Activated CD4-positive, CD25-positive, alpha-beta regulatory T cell treated with anti-CD3 and anti-CD28 coated beads, Interleukin-2, amount 50 U/mL, for 24 hours (primary cell): ENCODE measurements around the gene DPF3.
"Not testable (repeated sequence)": the region's sequence is repeated elsewhere in the genome, so short reads cannot be mapped to it uniquely, and the experiment has no call there.

ENCODE experiments used
- ATAC-seq, 2 donors: fragments of 150-1000 bp; cut with Tn5 transposase; one replicate each; pipeline ENCODE4 v1.10.0; 2021; ENCODE audit warnings: mild to moderate bottlenecking in 1 of 2, moderate library complexity in 1 of 2

DPF3 gene

DNA sequence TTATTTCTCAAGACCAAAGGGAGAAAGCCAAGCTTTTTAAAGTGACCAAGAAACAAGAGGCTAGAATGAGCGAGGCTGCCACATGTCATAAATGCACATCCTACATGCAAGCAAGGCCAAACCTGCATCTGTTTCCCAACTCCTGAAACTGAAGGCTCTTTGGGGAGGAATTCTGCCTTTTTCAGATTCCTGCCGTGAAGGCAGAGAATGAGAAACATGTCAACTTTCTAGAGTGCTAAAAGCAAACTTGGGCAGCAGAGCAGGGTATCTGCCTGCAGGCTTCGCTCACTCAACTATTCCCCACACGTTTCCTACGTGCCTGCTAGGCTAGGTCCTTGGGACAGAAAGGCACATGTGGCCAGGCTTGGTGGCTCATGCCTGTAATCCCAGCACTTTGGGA, 15.2 kb downstream of the DPF3 start:
- no peak for ATAC-seq

GRCh38 chr14:72876710-72877063, 17.2 kb downstream of the DPF3 start:
- no peak for ATAC-seq

DNA sequence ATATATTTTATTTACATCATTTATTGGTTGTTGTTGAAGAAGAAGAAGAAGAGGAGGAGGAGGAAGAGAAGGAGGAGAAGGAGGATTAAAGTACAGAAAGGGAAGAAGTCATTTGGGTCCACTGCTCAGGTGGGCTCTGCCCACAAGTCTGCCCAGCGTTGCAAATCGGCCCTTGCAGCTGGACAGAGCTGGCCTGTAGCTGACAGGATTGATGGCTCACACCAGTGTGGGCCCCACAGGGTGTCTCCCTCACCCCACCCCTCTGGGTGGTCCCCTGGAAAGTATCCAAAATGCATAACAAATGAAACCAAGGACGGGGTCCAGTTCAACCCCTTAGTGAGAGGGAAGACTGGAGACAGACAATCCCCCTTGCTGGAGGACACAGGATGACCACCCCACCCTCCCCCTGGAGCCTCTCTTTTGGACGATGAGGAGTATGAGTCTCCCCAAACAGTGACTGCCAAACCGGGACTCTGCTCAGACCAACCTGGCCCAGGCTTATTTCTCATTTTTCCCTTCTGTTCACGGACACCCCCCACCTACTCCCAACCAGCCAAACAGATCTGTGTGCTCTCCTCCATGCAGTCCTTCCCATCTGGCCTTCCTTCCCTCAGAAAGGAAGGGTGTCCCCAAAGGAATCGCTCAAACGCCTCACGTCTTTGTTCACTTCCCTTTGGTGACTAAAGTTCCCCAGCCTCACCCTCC, 17.7 kb downstream of the DPF3 start:
- ATAC-seq: no peak

DNA sequence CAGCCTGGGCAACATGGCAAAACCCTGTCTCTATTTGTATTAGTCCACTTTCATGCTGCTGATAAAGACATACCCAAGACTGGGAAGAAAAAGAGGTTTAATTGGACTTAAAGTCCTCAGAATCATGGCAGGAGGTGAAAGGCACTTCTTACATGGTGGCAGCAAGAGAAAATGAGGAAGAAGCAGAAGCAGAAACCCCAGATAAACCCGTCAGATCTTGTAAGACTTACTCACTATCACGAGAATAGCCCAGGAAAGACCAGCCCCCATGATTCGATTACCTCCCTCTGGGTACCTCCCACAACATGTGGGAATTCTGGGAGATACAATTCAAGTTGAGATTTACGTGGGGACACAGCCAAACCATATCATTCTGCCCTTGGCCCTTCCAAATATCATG, 23.0 kb downstream of the DPF3 start:
- ATAC-seq: not testable (repeated sequence)

- ATAC-seq: no peak
Observed at GRCh38 chr14:72869407-72870329, 24.2 kb downstream of the DPF3 start.

- no peak for ATAC-seq
Observed at GRCh38 chr14:72868500-72868899, 25.4 kb downstream of the DPF3 start.

GRCh38 chr14:72864712-72865365, 29.1 kb downstream of the DPF3 start:
- no peak for ATAC-seq

DNA sequence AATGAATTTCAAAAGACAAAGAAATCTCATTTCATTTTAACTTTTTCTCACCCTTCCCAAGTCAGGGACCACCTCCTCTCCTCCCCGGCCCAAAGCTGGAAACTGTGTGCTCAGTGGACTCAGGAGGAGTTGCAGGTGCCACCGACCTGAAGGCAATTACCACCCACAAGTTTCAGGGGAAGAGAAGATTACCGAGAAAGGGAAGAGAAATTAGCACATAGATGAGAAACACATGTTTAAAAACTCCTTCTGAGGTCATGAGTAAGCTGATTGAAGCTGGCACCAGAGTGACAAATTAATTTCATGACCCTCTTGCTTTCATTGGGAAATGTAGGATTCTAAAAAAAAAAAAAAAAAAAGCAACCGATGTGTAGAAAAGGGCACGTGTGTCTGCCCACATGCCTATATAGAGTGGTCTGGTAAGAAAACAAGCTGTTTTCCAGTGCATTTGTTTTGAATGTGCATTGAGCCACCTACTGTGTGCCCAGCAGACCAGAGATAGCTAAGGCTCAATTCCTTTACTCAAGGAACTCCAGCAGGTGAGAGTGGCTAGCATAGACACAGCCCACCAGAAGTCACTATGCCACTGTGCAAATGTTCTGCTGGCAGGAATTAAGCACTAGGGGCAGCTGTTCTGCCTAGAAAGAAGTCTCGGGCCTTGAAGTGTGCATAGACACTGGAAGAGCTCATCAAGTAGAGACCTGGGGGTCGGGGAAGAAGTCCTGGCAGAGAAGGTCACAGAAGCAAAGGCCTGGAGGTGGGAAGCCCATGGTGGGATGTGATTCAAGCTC, 30.5 kb downstream of the DPF3 start:
- ATAC-seq: no peak

DNA sequence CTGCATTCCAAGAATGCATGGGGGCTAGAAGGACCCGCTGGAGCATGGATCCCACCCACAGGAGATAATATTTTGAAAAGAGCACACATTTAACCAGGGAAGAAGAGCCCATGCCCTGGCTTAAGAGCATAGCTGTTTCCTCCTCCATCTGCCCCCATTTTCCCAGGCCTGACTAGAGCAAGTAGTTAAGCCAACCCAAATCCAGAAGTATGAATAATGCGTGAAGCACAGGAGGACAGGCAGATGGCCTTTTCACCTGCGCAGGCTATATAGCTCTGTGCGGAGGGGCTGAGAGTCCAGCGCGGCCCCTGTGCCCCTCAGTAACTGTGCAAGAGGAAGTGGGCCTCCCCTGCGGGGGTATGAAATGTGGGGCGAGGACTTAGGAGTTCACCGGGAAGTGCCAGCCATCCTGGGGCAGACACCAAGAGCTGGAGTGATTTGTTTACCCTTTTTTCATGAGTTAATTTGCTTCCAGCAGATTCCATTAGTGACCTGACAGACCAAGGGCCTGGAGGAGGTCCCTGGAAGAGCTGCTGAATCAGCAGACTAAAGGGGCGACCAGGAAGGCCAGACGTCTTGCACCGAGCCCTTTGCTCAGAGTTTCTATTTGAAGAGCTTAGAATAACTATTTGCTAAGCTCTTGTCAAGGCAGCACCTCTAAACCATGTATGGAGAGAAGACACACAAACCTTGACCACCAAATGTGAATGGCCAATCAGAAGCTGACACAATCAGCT, 37.2 kb downstream of the DPF3 start:
- ATAC-seq: no peak

DNA sequence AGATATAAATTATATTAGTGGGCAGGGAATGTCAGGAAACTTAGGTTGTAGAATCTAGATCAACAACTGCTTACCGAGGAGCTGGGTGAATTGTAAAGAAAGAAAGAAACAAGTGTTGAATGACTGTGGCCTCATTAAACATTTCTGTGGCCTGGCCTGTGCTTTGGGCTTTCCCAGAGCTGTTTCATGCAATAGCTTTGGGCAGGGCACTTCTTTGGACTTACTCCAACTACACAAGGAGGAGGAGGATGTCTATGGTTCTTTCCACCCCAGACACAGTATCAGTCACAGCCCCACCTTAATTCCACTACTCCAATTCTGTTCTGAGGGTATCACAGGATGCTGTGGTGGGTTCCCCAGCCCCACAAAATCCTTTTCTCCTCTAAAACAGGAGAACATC, 38.0 kb downstream of the DPF3 start:
- ATAC-seq: no peak

DNA sequence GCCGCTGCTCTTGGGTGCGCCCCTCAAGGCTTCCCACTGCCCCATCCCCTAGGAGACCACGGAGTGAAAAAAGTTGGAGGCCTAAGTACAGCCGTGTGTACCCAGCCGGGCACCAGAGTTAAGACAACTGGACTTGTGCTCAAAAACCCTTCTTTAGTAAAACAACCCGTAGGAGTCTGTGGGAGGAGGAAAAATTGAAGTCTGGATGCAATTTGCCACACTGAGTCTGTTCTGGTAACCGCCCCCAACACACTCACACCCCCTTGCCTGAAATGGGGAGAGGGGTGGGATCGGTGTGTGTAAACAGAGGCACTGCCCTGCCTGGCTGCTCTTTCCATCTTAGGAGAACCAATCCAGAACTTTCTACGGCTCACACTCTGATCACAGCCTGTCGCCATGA, 41.7 kb downstream of the DPF3 start:
- no peak for ATAC-seq

- ATAC-seq: no peak
Observed at GRCh38 chr14:72851635-72852034, 42.3 kb downstream of the DPF3 start.

DNA sequence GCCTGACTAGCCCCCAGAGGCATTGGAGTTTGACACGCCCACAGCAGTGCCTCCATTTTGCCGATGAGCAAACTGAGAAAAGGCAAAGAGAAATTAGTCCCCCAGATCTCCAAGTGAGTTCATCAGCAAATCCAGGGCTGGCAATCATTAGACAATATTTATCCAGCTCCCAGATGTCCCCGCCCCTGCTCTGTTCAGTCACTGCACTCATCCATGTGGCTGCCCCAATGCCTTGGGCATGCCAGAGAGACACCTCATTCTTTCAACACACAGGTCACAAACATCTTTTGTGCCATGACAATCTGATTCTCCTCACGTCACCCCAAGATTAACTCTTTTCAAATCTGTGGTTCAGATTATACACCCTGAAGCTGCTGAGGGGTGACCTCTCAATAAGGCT, 43.5 kb downstream of the DPF3 start:
- no peak for ATAC-seq

DNA sequence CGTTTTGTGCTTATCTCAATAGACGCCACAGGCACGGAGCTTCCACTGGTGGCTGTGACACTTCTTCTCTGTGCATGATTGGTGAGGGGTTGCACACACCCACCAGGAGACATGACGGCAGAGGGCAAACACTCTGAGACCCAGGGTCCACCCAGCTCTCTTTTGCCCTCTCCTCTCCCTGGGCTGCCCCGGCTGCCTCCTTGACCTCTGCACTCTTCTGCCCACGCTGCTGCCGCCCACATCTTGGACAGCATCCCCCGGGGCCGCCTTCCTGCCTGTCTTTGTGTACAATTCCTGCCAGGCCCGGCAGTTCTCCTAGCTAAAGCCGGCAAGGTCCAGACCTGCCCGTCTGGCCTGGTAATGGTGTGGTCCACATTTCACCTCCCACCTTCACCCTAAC, 44.7 kb downstream of the DPF3 start:
- no peak for ATAC-seq

GRCh38 chr14:72847721-72848120, 46.2 kb downstream of the DPF3 start:
- no peak for ATAC-seq

- ATAC-seq: no peak
Observed at GRCh38 chr14:72845683-72846082, 48.2 kb downstream of the DPF3 start.

DNA sequence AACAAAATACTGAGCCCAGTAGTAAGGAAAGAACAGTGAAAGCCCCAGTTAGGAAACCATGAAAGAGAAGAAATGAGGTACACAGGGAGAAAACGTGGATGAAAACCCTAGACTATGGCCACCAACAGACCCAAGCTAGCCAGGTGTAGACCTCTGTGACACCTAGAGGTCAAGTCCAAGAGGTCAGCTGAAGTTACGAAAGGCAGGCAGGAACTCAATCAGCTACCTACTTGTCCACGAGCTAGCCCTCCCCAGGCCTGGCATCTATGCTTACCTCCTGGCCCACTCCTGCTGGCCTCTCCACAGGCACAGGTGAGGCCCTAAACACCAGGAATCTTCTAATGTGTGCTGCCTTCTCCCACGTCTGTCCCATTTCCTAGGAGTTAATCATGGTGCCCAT, 48.7 kb downstream of the DPF3 start:
- no peak for ATAC-seq

DNA sequence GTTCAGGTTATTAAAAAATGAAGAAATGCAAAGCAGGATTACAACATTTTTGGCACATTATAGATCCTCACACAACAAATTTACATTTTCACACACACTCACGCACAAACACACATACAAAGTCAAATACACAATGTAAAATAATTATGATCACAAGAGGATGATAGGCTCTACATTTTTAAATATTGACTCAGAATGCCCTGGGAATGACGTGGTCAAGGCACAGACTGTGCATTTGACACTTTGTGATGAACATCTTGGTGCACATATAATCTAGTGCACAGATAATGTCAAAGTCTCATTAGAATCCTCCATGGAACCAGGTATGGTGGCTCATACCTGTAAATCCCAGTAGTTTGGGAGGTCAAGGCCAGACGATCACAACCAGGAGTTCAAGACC, 49.4 kb downstream of the DPF3 start:
- ATAC-seq: no peak

DNA sequence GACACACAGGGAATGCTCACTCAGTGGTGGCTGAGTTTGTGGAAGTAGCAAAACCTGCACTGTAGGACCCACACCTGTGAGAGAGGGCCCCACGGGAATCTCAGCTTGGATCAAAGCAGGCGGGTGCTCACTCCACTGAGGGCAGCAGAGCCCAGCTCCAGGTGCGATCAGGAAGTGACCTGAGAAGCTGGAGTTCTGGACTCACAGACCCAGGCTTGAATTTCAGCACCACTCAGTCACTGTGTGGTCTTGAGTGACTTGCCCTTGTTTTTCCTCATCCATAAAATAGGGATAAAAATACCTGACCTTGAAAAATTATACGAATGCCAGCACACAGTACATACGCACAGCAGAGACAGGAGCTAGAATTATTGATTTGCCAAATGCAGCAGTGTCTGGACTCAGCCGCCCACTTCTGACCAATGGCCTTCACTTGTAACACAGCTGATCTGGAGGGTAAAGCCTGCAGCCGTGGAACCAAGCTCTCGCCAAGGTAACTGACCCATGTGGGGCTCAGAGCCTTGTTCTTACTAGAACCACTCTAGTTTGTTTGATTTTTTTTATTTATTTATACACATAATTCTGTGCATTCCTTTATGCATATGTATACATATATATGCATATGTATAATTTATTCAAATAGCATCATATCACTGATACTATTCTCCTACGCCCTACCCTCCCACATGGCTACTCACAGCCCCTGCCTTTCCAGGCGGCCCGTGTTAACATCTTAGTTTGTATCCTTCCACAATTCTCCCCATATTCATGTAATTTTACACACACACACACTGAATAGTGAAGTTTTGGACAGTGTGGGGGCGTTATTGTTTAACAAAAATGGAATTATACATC, 53.9 kb downstream of the DPF3 start:
- no peak for ATAC-seq

DNA sequence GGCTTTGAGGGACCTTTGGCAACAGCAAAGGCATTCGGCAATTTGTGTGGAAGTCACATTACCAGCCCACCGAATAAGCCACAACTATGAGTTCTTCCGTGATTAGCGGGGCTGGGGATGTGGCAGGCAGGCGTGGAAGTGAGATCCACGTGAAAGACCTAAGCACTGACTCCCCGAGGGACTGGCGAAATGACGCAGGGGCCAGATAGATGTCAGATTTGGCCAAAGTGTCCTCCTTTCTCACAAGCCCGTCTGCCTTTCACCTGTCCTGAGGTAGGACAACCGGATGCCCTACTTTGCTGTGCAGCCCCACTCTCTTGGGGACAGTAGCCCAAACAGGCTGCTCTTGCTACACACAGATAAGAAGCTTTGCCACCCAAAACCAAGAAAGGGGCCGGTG, 54.5 kb downstream of the DPF3 start:
- no peak for ATAC-seq

DNA sequence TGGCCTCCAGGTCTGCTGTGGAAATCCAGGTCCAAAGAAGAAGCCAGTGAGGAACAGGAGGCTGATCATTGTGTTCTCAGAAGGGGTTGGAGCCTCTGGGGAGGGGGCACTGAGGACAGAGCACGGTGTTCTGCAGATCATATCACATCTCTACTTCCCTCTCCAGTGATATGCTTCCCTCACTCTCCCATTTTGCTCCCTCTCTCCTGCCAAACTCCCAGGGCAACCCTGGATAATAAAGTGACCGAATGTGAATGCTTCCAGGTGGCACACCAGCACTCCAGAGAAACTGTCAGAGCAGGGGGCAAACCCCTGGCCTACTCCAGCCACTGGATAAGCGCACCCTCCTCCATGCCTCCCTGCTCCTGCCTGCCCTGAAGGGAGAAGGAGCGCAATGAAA, 57.8 kb downstream of the DPF3 start:
- ATAC-seq: no peak
